Ovary (tissue), 3 donors: ENCODE data around the gene CYTH1.
"Not testable (repeated sequence)": the region's sequence is repeated elsewhere in the genome, so short reads cannot be mapped to it uniquely, and the experiment has no call there.

Source experiments
- POLR2A ChIP-seq: fragments of 450-650 bp; IDR thresholded peaks from one replicate; pipeline ENCODE4 v1.6.1; 2017; ENCODE audit warnings: antibody characterized with exemption, mild to moderate bottlenecking, moderate library complexity
- TF ChIP-seq, protein P1 (sequence below), 3 donors: fragments of 450-650 bp in 2 of 3; fragments of 200-600 bp in 1 of 3; IDR thresholded peaks; one replicate each; pipeline versions ENCODE4 v1.5.1 to v1.8.0; 2016 to 2022; ENCODE audit warnings: antibody characterized with exemption in 3 of 3, mild to moderate bottlenecking in 1 of 3
- donor health status: DM: no; HTN: no; CAD: no.

- TF ChIP-seq, protein P1, sequence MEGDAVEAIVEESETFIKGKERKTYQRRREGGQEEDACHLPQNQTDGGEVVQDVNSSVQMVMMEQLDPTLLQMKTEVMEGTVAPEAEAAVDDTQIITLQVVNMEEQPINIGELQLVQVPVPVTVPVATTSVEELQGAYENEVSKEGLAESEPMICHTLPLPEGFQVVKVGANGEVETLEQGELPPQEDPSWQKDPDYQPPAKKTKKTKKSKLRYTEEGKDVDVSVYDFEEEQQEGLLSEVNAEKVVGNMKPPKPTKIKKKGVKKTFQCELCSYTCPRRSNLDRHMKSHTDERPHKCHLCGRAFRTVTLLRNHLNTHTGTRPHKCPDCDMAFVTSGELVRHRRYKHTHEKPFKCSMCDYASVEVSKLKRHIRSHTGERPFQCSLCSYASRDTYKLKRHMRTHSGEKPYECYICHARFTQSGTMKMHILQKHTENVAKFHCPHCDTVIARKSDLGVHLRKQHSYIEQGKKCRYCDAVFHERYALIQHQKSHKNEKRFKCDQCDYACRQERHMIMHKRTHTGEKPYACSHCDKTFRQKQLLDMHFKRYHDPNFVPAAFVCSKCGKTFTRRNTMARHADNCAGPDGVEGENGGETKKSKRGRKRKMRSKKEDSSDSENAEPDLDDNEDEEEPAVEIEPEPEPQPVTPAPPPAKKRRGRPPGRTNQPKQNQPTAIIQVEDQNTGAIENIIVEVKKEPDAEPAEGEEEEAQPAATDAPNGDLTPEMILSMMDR (IDR thresholded peaks at IDR 0.05): not testable (repeated sequence)
- not testable (repeated sequence) for TF ChIP-seq POLR2A
Observed at GRCh38 chr17:78751000-78751399, 31.1 kb downstream of the CYTH1 start.
